Fibroblast of upper back skin (primary cell): ENCODE measurements around the gene SPDYE3.
"Not testable (repeated sequence)": the region's sequence is repeated elsewhere in the genome, so short reads cannot be mapped to it uniquely, and the experiment has no call there.

Source experiments
- DNase-seq: peaks from one replicate; pipeline ENCODE4 v3.0.0-alpha.2; 2013

Gene SPDYE3

GRCh38 chr7:100288258-100288657 lies 19.2 kb upstream of the SPDYE3 start:
- DNase-seq, result not testable (repeated sequence)

DNA sequence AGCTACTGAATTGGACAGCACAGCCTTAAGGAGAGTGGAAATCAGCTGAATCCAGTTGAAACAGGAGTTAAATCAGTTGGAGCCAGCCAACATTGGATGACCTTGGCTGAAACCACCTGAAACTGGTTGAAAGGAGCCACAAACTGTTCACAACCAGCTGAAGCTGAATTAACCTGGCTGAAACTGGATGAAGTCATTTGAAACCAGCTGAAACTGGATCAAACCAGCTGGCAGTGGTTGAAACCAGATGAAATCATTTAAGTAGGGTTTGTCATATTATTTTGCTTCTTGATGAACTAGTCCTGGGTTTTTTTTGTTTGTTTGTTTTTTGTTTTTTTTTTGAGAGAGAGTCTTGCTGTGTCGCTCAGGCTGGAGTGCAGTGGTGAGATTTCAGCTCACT lies 15.3 kb upstream of the SPDYE3 start:
- not testable (repeated sequence) for DNase-seq

- DNase-seq, result peak; percentile 7
These were observed 12.2 kb upstream of the SPDYE3 start for GRCh38 chr7:100295269-100295668.

DNA sequence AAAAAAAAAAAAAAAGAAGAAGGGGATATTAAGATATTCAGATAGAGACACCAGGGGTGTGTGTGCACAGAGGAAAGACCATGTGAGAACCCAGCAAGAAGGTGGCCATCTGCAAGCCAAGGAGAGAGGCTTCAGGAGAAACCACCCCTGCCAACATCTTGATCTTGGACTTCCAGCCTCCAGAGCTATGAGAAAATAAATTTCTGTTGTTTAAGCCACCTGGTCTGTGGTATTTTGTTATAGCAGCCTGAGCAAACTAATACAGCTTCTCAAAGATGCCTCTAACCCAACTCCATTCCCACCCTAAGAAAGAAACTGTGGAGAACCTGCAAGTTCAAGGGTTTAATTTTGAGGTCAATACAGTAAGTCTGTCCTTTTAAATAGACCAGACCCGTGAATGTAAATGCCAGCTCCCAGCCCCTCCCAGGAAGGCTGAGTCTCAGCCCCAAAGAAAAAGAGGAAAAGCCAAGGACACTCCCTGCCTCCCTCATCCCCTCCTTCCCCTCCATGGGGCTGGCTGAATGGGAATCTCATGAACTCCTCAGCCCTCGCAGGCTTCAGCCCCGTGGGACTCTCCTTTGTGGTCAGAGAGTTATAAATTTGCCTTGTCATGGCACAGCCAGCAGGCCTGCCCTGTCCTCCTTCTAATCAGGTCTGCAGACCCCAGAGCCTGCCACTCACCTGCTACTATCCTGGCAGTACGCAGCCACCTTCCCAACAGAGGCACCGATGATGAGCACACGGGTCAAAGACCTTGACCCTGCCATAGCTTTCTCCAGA lies 9.5 kb upstream of the SPDYE3 start:
- DNase-seq, result not testable (repeated sequence)

- DNase-seq, result not testable (repeated sequence)
These were observed 8.9 kb upstream of the SPDYE3 start for GRCh38 chr7:100298632-100298895.

- not testable (repeated sequence) for DNase-seq
These were observed 3.0 kb upstream of the SPDYE3 start for GRCh38 chr7:100304526-100304925.

- not testable (repeated sequence) for DNase-seq
These were observed 10.8 kb downstream of the SPDYE3 start for GRCh38 chr7:100318329-100318728.

- not testable (repeated sequence) for DNase-seq
These were observed 14.1 kb downstream of the SPDYE3 start for GRCh38 chr7:100321648-100322047.

DNA sequence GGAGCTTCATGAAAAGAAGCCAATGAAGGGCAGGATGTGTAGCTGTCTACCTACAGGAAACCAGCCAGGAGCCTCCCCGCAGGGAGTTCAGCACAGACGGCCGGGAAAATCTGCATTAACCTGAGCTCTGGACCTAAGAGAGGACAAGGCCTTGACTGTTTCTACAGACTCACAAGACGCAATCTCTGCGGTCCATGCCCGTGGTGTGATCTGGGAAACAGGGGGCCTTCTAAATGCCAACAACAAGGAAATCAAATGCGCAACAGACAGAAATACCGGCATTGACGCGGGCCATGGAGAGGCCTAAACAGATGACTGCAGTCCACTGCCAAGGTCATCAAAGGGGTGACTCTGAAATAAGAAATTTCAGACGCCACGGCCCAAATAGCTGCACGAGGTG lies 16.7 kb downstream of the SPDYE3 start:
- not testable (repeated sequence) for DNase-seq

GRCh38 chr7:100325671-100326070 lies 18.2 kb downstream of the SPDYE3 start:
- DNase-seq, result not testable (repeated sequence)

DNA sequence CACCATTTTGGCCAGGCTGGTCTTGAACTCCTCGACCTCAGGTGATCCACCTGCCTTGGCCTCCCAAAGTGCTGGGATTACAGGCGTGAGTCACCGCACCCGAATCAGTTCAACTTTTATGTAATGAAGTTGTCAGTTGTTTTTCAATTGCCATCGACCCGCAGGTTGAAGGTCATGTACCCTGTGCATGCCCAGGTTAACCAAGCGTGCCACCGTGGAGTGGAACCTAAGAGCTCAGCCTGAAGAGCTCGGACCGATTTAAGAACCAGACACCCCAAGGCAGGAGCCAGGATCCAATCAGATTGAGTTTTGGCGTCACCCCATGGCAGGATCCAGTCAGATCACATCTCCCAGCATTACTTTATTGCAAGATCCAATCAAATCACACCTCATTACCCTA lies 19.4 kb downstream of the SPDYE3 start:
- not testable (repeated sequence) for DNase-seq

GRCh38 chr7:100335566-100336466 lies 28.3 kb downstream of the SPDYE3 start:
- peak; percentile 93 for DNase-seq

GRCh38 chr7:100338083-100338696 lies 30.7 kb downstream of the SPDYE3 start:
- not testable (repeated sequence) for DNase-seq

DNA sequence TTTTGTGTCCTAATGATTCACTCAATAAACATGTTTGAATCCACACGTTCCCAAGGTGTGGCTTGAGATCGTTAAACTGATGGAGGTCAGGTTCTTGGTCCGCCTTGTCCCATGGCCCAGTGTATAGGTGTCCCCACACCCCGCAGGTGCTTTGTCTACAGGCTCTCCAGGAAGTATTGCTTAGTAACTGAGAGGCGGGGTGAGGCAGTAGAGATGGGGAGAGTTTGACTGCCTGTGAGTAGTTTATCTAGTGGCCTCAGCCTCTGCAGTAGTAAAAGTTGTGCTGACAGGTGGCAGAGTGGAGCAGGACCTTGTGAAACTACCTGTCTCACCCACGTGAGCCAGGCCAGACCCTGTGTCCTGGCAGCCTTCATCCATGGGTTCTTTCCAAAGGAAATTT lies 33.8 kb downstream of the SPDYE3 start:
- not testable (repeated sequence) for DNase-seq

DNA sequence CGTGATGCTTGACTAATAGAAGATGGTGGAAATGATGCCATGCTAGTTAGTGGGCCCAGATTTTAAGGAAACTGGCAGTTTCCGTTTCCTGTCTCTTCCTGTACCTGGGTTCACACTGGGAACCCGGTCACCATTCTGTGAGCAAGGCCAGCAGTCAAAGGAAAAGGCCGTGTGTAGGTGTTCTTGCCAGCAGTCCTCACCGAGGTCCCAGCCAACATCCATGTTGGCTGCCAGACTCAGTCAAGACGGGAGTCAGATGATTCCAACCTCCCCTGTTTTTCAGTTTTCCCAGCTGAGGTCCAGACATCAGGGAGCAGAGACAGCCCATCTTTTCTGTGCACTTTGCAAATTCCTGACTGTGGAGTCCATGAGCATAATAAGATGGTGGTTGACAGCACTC lies 35.3 kb downstream of the SPDYE3 start:
- DNase-seq, result no peak

- DNase-seq, result not testable (repeated sequence)
These were observed 36.6 kb downstream of the SPDYE3 start for GRCh38 chr7:100344124-100344559.

DNA sequence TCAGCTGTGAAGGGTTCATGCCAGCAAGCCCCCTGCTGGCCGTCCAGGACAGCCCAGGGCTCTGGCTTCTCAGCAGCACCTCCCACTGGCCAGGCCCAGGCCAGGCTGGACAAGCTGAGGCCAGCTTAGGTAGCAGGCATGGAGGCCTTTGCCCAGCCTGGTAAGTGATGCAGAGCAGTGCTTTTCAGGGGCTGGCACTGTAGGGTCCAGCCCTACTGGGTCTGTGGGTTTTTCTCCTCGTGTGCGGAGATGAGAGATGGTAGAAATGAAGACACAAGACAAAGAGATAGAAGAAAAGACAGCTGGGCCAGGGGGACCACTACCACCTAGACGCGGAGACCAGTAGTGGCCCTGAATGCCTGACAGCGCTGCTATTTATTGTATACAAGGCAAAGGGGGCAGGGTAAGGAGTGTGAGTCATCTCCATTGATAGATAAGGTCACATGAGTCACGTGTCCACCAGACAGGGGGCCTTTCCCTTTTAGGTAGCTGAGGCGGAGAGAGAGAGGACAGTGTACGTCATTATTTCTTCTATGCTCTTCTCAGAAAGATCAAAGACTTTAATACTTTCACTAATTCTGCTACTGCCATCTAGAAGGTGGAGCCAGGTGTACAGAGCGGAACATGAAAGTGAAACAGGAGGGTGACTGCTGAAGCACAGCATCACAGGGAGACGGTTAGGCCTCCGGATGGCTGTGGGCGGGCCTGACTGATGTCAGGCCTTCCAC lies 37.2 kb downstream of the SPDYE3 start:
- DNase-seq, result peak; percentile 24

DNA sequence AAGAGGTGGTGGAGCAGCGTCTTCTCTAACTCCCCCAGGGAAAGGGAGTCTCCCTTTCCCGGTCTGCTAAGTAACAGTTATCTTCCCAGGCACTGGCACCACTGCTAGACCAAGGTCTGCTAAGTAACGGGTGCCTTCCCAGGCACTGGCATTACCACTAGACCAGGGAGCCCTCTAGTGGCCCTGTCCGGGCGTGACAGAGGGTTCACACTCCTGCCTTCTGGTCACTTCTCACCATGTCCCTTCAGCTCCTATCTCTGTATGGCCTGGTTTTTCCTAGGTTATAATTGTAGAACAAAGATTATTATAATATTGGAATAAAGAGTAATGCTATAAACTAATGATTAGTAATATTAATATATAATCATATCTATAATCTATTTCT lies 37.8 kb downstream of the SPDYE3 start:
- DNase-seq, result peak; percentile 58

DNA sequence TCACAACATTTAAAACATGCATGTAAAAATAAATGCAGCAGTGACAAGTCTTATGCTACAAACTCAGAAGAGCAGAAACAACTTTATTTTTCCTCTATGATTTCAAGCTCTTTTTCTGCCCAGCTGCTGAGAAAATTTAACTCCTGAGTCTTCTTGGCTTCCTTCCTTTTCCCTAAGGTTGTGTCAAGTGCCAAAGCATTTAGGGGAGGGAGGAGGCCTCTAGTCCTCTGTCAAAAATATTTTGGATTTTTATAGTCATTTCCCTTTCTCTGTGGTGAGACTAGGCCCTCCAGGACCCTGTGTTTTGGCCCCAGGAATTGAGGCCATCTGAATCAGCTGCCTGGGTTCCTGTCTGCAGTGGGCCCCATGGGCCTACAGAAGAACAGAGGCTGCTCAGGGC lies 39.4 kb downstream of the SPDYE3 start:
- DNase-seq, result no peak

GRCh38 chr7:100348805-100349204 lies 41.3 kb downstream of the SPDYE3 start:
- no peak for DNase-seq

DNA sequence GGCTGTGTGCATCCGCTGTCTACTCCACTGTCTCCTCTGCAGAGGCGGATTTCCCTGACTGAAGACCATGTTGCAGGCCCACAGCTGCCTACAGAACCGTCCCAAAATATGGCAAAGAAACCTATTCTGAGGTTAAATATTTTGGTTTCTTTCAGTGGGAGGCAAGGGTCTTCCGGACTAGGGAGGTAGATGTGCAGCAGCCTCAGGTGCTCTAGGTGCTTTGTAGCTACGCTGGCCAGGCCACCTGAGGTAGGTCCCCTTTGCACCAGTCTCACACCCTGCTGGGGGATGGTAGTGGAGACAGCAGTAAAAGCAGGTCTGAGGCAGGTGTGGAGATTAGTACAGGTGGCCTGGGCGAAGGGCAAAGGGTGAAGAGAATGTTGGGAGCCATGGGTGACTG lies 42.3 kb downstream of the SPDYE3 start:
- DNase-seq, result no peak

DNA sequence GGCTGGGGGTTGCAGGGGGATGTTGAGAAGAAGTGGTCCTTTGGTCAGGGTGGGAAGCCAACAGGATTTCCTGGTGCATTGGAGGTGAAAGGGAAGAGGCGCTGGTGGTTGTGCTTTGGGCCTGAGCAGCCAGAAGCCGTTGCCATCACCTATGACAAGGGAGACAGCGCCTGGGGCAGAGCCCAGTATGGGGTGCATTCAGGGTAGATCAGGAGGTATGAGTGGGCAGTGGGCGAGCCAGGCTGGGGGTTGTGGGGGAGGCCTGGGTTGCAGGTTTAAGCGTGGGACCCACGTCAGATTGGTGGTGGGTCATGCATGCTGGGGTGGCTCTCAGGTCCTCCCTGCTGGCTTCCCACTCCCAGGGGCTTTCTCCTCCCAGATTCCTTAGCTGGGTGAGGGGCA lies 44.2 kb downstream of the SPDYE3 start:
- no peak for DNase-seq

DNA sequence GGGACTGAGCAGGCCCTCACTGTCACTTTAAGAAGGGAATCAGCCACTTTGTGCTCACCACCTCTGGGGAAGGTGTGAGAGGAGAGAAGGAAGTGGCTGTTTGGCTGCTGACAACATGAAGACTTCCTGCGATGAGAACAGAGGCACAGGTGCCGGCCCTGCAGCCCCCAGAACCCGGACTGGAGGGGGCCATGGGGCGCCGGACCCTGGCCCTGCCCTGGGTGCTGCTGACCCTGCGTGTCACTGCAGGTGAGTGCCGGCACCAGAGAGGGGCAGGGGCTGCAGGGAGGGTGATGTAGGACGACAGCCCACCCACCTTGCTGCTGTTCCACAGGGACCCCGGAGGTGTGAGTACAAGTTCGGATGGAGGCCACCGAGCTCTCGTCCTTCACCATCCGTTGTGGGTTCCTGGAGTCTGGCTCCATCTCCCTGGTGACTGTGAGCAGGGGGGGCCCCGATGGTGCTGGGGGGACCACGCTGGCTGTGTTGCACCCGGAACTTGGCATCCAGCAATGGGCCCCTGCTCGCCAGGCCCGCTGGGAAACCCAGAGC lies 44.8 kb downstream of the SPDYE3 start:
- DNase-seq, result not testable (repeated sequence)
